ENCODE measurements around the gene NT5C2.

GRCh38 chr10:103067484-103067883, 125.6 kb downstream of the NT5C2 start:
- TF ChIP-seq EZH2 (IDR thresholded peaks at IDR 0.05; ENCODE audit: insufficient read depth, poor library complexity, severe bottlenecking) (no peak), EZH2phosphoT487 (IDR thresholded peaks at IDR 0.05; ENCODE audit: insufficient read depth, low read depth) (no peak)

Data from GM23248 (cell line).